HG02571 (cell line): ENCODE results near the gene TMPRSS11D.

Source experiments
- ATAC-seq: cut with Tn5 transposase; IDR thresholded peaks from one replicate; pipeline ENCODE4 v1.9.1; 2021; ENCODE audit warnings: mild to moderate bottlenecking, moderate library complexity; ENCODE audit not compliant: unreplicated experiment

The TMPRSS11D gene, protein sequence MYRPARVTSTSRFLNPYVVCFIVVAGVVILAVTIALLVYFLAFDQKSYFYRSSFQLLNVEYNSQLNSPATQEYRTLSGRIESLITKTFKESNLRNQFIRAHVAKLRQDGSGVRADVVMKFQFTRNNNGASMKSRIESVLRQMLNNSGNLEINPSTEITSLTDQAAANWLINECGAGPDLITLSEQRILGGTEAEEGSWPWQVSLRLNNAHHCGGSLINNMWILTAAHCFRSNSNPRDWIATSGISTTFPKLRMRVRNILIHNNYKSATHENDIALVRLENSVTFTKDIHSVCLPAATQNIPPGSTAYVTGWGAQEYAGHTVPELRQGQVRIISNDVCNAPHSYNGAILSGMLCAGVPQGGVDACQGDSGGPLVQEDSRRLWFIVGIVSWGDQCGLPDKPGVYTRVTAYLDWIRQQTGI

DNA sequence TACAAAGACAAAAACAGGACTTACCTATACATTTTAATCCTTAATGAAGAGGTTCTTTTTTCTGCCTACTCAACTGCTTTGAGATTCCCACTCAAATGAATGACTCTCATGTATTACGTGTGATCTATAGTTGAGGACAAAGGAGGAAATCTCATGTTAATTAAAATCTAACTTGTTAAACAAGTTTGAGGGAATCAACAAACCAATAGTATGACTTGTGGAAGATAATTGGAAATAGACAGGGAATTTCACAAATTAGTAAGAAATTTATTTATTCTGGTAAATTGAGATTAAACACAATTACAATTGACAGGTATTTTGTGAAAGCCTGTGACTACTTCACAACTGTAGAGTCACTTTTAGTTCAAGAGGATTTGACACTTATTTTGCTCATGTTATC, at the start of gene TMPRSS11D:
TMPRSS11D (minus strand) TSS at position 101 of the 400 bp plus-strand sequence; CDS start at position 32, 69 bp downstream.
- no peak for ATAC-seq

DNA sequence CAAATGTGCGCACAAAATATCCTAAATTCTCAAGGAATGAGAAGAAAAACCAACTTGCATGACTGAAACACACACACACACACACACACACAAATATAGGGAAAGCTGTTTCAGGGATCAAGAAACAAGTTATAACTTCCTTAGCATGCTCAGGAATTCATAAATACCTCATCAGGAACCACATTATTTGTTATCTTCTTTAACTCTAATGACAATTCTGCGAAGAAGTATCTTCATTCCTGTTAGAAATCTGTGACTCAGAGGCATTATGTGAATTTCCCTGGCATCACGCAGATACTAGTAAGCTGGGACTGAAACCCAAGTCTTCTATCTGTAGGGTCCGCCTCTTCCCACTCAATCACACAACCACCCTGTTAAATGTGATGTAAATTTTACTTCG, 49.2 kb upstream of the TMPRSS11D start:
- ATAC-seq: no peak

DNA sequence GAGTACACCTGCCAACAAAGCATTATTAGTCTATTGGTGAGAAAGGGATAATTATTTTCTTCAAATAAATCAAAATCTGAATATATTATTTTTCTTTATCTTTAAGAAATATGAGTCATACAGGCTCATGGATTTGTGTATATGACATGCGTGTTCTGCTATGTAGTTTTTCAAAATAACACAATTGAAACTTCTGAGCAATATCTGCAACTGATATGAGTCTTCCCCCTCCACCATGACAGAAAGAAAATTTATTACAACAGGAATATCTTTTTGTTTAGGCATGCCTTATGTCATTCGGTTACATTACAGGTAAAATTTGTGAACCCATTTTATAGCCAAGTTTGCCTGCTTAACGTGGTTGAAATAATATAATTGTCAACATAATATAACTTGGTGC, 47.5 kb upstream of the TMPRSS11D start:
- ATAC-seq: no peak

DNA sequence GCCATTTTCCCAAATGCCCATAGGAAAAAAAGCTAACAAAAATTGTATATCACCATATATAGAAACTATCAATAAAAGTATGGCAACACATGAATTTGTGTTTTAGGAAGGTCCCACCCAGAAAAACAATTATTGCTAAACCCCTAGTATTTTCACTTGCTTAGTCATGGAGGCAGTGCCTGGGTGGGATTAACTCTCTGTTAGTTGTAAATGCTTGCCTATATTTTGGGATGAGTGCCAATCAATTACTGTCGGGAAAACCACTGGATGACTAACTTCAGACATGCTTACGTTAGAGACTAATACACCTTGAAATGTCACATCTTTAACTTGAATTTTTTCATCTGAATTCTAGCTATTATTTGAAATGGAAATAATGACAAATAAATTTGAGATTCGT, 45.6 kb upstream of the TMPRSS11D start:
- ATAC-seq: no peak

DNA sequence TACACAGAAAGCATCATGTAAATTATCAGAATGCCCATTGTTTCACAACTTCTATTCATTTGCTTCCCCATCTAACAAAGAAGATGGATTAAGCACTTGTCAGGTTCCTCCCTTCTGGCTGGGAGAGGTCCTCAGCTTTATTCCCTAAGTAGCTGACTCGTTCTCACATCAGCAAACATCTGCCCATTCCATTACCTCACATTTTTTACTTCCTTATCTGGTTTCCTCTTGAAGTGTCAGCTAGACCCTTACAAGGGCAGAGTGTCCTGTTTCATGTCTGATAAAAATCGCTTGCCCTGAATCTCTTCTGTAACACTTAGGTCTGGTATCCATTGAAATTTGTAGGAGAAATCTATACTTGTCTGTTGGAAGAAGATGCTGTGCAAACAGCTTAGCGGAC, 44.7 kb upstream of the TMPRSS11D start:
- no peak for ATAC-seq

DNA sequence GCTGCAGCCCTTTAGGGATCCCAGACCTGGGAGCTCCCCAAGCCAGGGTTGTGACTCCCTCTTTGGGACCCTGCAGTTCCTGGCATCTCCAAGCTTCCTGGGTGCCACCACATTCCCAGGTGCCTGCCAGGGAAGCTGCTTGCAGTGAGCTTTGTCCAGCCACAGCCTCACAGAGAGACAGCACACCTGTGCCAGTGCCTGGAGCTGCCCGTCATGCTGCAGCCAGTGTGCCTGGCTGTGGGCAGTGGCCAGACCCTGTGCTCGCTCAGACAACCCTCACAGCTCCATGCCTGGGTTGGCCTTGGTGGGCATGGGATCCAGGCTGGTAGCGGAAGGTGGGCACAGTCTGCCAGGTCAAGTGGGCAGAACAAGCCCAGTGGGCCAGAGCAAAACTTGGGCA, 43.4 kb upstream of the TMPRSS11D start:
- ATAC-seq: no peak

DNA sequence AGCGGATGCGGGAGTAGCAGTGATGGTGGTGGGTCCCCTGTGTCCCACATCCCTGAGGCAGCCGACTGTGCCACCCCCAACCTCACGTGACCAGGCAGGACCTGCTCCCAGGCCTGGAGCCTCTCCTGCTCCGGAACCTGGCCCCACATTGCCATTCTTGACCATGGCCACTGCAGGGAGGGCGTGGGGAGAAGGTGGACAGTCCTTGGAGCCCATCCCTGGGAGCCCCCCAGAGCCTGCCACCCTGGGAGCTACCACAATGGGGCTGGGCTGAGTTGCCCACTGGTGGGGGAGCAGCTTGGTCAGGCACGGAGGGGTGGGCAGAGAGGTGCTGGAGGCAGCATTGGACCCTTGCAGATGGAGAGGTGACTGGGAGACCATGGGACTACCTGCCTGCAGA, 42.7 kb upstream of the TMPRSS11D start:
- ATAC-seq: no peak

DNA sequence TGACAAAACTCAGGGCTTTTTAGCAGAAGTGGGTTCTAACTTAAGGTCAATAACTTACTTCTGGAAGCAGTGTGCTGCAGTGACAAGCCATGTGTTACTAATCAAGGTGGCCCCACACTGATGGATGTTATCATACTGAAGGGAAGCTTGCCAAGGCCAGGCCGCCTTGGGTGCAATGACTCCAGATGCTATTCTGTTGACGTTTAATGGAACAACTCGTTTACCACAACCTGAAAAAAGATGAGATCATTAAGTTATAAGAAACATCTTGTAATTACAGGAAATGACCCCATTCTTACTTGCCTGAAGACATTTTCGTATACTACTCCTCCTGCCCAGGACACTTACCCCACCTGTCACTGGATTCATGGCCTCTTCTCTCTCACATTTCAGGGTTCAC, 38.9 kb upstream of the TMPRSS11D start:
- no peak for ATAC-seq

DNA sequence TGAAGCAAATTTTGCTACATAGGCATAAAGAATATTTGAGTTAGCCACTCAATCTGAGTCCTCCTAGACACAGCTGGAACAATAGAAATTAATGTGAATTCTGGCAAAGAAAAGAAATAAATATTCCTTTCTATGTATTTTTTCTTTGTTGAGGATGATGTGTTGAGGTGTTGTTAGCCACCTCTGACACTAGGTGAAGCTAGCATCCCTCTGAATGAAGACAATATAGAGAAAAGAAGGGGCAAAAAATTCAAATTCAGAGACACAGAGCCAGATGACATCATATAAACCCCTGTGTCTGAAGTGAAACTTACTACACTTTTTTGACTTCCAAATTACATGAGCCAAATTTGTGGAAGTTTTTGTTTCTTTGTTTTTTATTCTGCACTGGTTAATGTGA, 34.6 kb upstream of the TMPRSS11D start:
- ATAC-seq: no peak

DNA sequence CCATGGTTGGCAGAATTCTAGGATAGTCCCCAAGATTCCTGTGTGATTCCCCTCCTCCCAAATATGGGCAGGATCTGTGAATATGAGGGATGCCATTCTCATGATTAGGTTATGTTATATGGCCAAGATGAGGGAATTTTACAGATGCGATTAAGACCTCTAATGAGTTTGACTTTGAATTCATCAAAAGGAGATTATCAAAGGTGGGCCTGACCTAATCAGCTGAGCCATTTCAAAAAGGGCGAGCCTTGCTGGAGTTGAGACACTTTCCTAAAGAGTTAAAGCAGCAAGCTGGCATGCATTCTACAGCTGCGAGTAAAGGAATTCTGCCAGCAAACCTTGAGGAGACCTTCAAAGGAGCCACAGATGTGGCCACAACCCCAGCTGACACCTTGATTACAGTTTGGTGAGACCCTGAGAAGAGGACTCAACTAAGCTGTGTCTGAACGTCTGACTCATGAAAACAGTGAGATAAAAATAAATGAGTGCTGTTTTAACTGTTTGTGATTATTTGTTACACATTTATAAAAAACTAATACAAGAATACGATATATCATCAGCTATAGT, 31.7 kb upstream of the TMPRSS11D start:
- ATAC-seq: no peak

DNA sequence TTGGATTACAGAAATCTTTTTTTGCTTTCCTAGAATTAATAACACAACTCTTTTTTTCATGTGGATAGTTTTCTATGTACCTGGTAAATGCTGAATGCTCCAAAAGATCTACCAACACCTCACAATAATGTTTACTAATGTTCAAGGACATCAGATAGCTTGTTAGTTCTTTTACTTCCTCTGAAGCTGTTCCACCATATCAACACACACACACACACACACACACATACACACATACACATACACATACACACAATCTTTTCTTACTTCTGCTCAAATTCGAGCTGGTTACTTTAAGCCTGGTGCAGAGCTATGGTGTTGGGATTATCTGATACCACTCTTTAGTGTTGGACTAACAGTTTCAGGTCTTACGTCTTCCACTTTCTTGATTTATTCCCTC, 28.3 kb upstream of the TMPRSS11D start:
- ATAC-seq: no peak

DNA sequence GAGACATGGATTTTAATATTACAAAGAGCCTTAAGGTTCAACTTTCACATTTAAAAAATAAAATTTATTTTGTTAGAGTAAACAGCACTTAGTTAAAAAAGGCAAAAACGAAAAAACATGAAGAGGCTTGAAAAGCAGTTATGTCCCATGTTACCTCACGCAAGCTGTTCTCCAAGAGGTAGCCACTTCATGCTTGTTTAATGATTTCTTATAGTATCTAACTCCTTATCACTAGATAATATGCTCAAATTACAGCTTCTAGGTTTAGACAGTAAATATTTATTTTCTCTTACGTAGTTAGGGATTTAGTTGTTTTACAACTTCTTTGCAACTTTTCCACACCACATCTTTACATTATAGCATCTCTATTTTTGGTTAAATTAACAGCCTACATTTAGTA, 27.8 kb upstream of the TMPRSS11D start:
- no peak for ATAC-seq

DNA sequence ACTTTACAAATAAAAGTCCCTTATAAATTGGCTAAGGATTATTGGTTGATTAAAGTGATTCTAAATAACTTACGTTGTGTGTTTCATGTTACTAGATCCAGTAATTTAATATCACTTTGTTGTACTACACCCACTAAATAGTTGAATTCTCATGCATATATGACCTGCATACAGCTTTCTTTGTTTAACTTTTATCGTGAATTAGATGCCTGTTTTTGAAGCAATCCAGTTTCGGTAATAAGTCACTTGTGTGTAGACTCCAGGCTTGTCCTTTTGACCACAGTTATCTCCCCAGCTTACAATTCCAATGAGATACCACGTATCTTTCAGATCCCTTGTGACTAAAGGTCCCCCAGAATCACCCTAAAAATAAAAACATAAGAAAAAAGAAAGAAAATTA, 27.3 kb upstream of the TMPRSS11D start:
- no peak for ATAC-seq

DNA sequence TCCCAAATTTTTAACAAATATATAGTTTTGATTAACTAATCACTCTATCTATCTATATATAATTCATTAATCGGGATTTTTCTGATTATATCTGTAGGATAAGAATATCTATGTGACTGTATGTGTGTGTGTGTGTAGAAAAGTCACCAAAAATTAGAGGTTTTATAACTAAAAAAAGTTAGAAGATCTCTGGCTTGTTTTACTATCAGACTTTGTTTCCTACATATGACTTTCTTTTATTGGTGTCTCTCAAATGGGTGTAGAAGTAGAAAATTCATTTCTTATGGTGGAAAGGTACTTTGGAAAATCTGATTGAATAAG, 26.7 kb upstream of the TMPRSS11D start:
- no peak for ATAC-seq

DNA sequence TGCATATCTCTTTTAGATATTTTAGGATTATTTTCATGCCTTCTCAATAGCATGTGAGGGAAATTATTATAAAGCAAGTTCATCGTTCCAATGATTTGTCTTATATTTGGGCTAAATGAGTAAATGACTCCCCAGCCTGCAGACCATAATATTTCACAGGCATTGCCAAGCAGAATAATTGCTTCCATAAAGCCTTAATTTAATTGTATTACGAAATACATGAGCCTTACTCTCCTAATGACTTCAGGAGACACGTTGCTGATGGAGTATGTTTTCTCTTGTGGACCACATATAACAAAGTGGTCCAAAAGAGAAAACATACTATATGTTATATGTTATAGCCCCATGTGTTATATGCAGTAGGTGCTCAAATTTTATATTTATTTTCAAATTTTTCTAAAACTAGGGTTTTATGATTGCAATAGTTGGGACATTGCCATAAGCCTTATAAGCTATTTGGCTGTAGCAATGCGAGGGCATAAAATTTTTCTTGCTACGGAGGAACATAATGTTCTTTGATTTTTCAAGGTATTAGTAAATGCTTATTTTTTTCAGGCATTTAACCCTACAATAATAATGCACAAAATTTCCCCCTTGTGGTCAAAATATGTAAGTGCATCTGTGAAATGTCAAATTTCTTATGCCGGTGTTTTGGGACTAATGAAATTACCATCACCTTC, 26.2 kb upstream of the TMPRSS11D start:
- no peak for ATAC-seq

DNA sequence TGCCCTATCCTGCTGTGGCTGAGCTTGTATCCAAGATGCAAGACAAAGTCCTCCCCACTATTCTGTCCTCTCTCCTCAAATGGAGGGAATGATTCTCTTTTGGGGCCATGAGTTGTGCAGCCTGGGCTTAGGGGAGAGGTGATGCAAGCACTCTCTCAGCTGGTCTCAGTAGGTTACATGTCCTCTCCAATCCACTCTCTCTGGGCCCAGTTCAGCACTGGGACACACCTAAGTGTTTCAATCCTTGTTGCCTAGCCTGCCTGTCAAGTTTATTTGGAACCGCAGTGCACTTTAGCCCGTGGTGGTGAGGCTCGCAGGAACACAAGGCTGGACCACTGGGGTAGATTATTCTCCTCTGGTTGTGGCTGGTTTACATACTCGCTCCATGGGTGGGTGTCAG, 23.8 kb upstream of the TMPRSS11D start:
- ATAC-seq: no peak

DNA sequence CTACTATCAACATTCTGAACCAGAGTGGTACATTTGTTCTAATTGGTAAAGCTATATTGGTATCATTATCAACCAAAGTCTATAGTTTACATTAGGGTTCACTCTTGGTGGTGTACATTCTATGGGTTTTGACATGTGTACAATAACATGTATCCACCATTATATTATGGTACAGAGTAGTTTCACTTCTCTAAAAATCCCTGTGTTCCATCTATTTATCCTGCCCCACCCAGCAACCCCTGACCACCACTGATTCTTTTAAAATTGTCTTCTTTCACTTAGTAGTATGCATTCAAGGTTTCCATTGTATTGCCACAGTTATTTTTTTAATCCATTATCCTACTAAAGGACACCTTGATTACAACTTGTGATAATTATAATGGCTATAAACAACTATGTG, 15.3 kb upstream of the TMPRSS11D start:
- no peak for ATAC-seq

DNA sequence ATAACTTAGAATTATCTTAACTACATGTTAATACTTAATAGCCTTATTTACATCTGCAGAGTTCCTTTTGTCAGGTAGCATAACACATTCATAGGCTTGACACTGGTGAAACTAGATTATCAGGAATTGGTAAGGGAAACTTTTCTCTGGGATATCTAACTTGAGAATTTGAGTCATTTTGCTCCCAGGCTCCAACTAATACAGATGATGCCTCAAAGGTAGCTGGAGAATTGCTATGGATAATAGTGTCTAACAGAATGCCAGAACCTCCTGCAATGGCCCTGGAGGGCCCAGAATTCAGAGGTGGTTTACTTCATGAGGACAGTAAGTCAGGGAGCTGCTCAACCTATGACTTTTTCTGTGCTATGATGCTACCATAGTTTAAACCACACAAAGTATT, 13.9 kb upstream of the TMPRSS11D start:
- ATAC-seq: no peak

DNA sequence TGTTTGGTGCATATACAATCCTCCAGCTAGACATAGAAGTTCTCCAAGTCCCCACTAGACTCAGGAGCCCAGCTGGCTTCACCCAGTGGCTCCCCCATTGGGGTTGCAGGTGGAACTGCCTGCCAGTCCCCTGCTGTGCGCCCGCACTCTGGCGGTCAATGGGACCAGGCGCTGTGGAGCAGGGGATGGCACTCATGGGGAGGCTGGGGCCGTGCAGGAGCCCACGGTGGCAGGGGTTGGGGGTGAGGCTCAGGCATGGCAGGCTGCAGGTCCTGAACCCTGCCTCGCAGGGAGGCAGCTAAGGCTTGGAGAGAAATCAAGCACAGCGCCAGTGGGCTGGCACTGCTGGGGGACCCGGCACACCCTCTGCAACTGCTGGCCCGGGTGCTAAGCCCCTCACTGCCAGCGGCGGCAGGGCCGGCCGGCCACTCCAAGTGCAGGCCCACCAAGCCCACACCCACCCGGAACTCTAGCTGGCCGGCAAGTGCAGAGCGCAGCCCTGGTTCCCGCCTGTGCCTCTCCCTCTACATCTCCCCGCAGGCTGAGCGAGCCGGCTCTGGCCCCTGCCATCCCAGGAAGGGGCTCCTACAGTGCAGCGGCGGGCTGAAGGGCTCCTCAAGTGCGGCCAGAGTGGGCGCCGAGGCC, 12.7 kb upstream of the TMPRSS11D start:
- ATAC-seq: no peak

DNA sequence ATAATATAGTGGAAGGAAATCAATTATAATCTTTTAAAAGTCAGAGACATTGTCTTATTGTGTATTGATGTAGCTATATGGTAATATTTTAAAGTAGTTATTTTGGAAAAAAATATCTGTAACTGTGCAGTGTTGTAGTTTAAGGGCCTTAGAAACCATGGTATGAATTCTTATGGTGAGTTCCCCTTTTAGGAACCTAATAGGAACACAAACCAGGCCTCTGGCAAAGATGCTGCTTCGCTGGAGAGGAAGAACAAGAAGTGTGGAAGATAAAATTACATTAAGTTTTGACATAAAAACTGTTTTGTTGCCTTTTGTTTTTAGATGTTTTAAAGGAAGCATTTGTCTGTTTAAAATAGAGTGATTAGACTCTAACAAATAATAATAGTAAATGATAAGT, 10.9 kb upstream of the TMPRSS11D start:
- ATAC-seq: no peak

DNA sequence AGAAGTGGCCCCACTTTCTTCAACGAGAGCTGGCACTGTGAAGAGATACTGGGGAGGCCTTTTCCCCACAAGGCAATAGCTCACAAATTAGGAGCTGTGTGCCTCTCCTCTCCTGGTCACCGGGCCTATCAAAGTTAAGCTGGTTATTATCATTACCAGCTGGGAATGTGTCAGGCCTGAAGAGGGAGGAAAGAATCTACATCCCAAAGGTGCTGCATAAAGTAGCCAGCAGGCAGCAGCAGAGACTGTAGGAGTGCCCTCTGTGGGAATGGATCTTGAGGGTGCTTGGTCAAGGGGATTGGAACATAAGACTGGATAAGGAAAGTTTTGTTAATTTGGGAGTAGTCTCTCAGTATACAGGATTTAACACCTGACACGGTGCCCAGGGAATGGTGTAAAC, 9.1 kb upstream of the TMPRSS11D start:
- no peak for ATAC-seq

DNA sequence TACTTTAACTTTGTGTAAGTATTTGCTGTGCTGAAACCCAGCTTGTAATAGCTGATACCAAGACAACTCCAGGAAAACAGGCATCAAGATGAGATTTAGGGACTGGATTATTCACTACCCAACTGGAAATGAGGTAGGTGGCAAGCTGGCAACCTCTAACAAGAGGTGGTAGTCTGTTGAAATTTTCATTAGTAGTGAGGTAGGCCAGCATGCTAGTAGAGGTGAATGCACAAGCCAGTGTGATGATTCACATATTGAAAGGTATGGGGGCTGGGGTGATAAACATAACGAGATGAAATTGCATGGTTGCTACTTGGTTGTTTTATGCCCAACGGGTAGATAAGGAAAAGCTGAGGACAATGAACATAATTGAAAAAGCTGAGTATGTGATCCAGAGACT, 8.5 kb upstream of the TMPRSS11D start:
- ATAC-seq: no peak
